ENCODE measurements around the gene SLC39A12. TPM values are rescaled to one million over a fixed set of nuclear protein-coding genes. Genes with fewer than 3 reads are reported as not detected.

Gene SLC39A12
- total and polyA plus RNA-seq, 2 of the 8 experiments (the other 6 are each of a cell fraction or from before 2014, with no cell fraction given), result not detected

DNA sequence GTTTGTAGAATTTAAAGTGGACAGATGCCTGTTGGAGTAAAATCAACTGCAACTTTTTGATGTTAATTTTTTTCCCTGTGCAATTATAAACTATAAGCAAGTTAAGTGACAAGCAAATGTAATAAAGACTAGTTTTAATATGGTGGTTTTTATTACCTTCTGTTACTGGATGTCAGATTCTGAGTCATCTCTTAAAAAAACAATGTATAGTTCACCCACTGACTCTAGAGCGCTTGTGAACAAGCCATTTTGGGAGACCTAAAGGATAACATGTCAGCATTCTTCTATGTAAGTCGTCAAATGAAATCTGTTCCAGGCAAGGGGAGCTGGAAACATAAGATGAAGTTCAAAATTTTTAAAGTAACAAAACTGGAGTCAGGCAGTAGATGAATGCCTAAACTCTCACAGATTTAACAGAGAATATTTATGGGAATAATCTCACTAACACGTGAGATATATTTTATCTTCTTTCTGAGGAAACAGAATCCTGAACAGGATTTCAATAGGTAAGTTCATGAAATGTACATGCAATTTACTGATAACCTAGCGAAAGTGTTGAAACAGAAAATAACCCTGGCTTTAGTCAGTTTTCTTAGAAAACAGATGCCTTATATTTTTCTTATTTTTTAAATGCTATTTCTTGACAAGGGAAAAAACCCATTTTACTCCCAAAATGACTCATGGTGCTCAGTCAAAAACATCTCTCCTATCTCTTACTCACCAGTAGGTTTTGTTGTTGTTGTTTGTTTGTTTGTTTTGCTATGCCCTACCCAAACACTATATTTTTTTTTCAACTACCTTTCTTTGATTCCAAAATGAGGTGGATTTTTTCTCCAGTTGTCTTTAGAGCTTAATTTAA is 91.7 kb downstream of the SLC39A12 start:
- CTCF ChIA-PET (ENCODE audit: partially characterized antibody), result interaction anchor here (0.9 kb wide), 1 partner anchor 196 kb away, joined by 3 read pairs; no protein-coding TSS in a partner anchor
- H3K79me1 ChIP-seq (ENCODE audit: low read depth, low read length), result no peaks in the 10 kb centered on the region
- H3K36me3 ChIP-seq (ENCODE audit: control insufficient read depth in 2 of 4, insufficient read depth in 4 of 4, low read length in 3 of 4), result no peaks in the 10 kb centered on the region
- H3K9ac ChIP-seq (replicated peaks in 1 of 4; ENCODE audit: extremely low read depth in 1 of 4, low read depth in 3 of 4, low read length in 3 of 4), result no peak overlapping the region
- H4K8ac ChIP-seq (ENCODE audit: extremely low read depth, insufficient read depth, low read length), result no peak overlapping the region
- POLR2A ChIA-PET (ENCODE audit: partially characterized antibody), result no interaction called here
- no peaks in the 10 kb centered on the region for H4K20me1 ChIP-seq (replicated peaks in 1 of 2; ENCODE audit: control insufficient read depth in 1 of 2, insufficient read depth in 2 of 2, low read length in 2 of 2)
- H3K23ac ChIP-seq (ENCODE audit: insufficient read length), result no peak overlapping the region
- no peak overlapping the region for H3K27ac ChIP-seq (ENCODE audit: low read depth, low read length)
- no peak overlapping the region for H3K56ac ChIP-seq (replicated peaks; ENCODE audit: insufficient read length, low read depth, low read length)
- H2AFZ ChIP-seq (ENCODE audit: low read length), result no peak overlapping the region
- H2BK5ac ChIP-seq (ENCODE audit: low read depth, low read length), result no peak overlapping the region
- TF ChIP-seq EZH2 (IDR thresholded peaks at IDR 0.05; ENCODE audit: low read depth, low read length, severe bottlenecking), result no peak
- TF ChIP-seq FOSL1 (IDR thresholded peaks at IDR 0.05; ENCODE audit: insufficient read depth, low read depth, low read length), result no peak
- TF ChIP-seq POLR2A (IDR thresholded peaks at IDR 0.05; ENCODE audit: control extremely low read depth in 1 of 2, low read depth in 2 of 2, low read length in 2 of 2), result no peak
- TF ChIP-seq SP4 (IDR thresholded peaks at IDR 0.05; ENCODE audit: low read length), result no peak
- TF ChIP-seq TEAD4 (IDR thresholded peaks at IDR 0.05; ENCODE audit: low read depth, low read length), result no peak
- TF ChIP-seq POLR2AphosphoS5 (IDR thresholded peaks at IDR 0.05; ENCODE audit: low read depth, low read length), result no peak
- TF ChIP-seq KDM4A (IDR thresholded peaks at IDR 0.05; ENCODE audit: low read depth, low read length, severe bottlenecking), result no peak
- no peak for TF ChIP-seq KDM1A (IDR thresholded peaks at IDR 0.05; ENCODE audit: borderline replicate concordance, low read length)
- no peak for TF ChIP-seq SIX5 (IDR thresholded peaks at IDR 0.05; ENCODE audit: low read depth, low read length)
- TF ChIP-seq EGR1 (IDR thresholded peaks at IDR 0.05; ENCODE audit: borderline replicate concordance, low read depth, low read length), result no peak
- TF ChIP-seq KDM5A (IDR thresholded peaks at IDR 0.05; ENCODE audit: low read length), result no peak
- TF ChIP-seq, protein P1, sequence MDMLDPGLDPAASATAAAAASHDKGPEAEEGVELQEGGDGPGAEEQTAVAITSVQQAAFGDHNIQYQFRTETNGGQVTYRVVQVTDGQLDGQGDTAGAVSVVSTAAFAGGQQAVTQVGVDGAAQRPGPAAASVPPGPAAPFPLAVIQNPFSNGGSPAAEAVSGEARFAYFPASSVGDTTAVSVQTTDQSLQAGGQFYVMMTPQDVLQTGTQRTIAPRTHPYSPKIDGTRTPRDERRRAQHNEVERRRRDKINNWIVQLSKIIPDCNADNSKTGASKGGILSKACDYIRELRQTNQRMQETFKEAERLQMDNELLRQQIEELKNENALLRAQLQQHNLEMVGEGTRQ (IDR thresholded peaks at IDR 0.05; ENCODE audit: low read length), result no peak
- H3K14ac ChIP-seq (ENCODE audit: insufficient read length), result no peak overlapping the region
- no peak overlapping the region for H2BK15ac ChIP-seq (ENCODE audit: low read length)
- no peak overlapping the region for H2BK20ac ChIP-seq (ENCODE audit: low read length)
- H3K27me3 ChIP-seq (replicated peaks in 1 of 4; ENCODE audit: control insufficient read depth in 3 of 4, extremely low read depth in 1 of 4, insufficient read depth in 3 of 4, low read length in 3 of 4), result no peaks in the 10 kb centered on the region
- H2BK120ac ChIP-seq (replicated peaks; ENCODE audit: low read depth, low read length), result no peak overlapping the region
- no peak overlapping the region for H3K4ac ChIP-seq (replicated peaks; ENCODE audit: insufficient read length, low read depth, low read length)
- no peak overlapping the region for H3K18ac ChIP-seq (ENCODE audit: extremely low read depth, low read length)
- H2AK5ac ChIP-seq (ENCODE audit: low read depth, low read length), result no peak overlapping the region
- H3K23me2 ChIP-seq (ENCODE audit: low read depth, low read length), result no peaks in the 10 kb centered on the region
- H3K4me1 ChIP-seq (replicated peaks in 1 of 4; ENCODE audit: control insufficient read depth in 3 of 4, insufficient read depth in 4 of 4, low read length in 3 of 4), result 0 out of 7 replicates have a peak, but pooled peaks cover 0 to 2% (median 0%) of the 10 kb centered on the region in 4 experiments
- H3K4me3 ChIP-seq (ENCODE audit: extremely low read depth in 1 of 4, insufficient read depth in 2 of 4, low read depth in 3 of 4, low read length in 4 of 4), result no peak overlapping the region
- no peak overlapping the region for H4K91ac ChIP-seq (replicated peaks; ENCODE audit: insufficient read length, low read length)
- H3K79me2 ChIP-seq (ENCODE audit: control insufficient read depth in 1 of 2, insufficient read depth in 2 of 2, low read length in 2 of 2), result no peaks in the 10 kb centered on the region
- no peak overlapping the region for H2BK12ac ChIP-seq (ENCODE audit: low read depth, low read length)
- no peaks in the 10 kb centered on the region for H3K9me3 ChIP-seq (ENCODE audit: insufficient read depth in 2 of 2, low read depth in 1 of 2, low read length in 1 of 2)
- 94% methylated on average over 4 of the region's 4 CpGs; no CpG with 5 or more reads in 1 of the 2 experiments for WGBS, 2 experiments (ENCODE audit: extremely low coverage in 1 of 2, insufficient coverage in 1 of 2, insufficient read length in 1 of 2, insufficient replicate concordance in 2 of 2, low coverage in 1 of 2, low lambda C conversion rate in 2 of 2, missing lambda C conversion rate in 1 of 2)
- no peak overlapping the region for H4K5ac ChIP-seq (ENCODE audit: insufficient read length, low read depth, low read length)
- no peak overlapping the region for H3K4me2 ChIP-seq (ENCODE audit: insufficient read depth in 1 of 2, low read depth in 2 of 2, low read length in 2 of 2)
- FAIRE-seq, result no peak
- DNase-seq (ENCODE audit: low read depth in 1 of 2, low spot score in 2 of 2), result no peak
